Neuronal stem cell (in vitro differentiated cells): ENCODE measurements around the gene PCDH1.

ENCODE experiments used
- DNase-seq: peaks from one replicate; pipeline ENCODE4 v3.0.0-alpha.2; 2013; ENCODE audit warnings: low spot score
- H2AFZ ChIP-seq: one replicate; pipeline ENCODE4 v1.6.1; 2013; ENCODE audit warnings: mild to moderate bottlenecking, low read length, inconsistent platforms
- H2AK5ac ChIP-seq: 2 replicates; pipeline ENCODE4 v1.6.1; 2013; ENCODE audit warnings: low read depth, mild to moderate bottlenecking, inconsistent platforms, low read length, moderate library complexity, mixed read lengths
- H2BK120ac ChIP-seq: 2 replicates; pipeline ENCODE4 v1.6.1; 2013; ENCODE audit warnings: low read depth, mild to moderate bottlenecking, inconsistent platforms, low read length, moderate library complexity, mixed read lengths
- H2BK12ac ChIP-seq: one replicate; pipeline ENCODE4 v1.6.1; 2013; ENCODE audit warnings: low read length, inconsistent platforms
- H2BK15ac ChIP-seq: 2 replicates; pipeline ENCODE4 v1.6.1; 2013; ENCODE audit warnings: mild to moderate bottlenecking, low read length, inconsistent platforms, mixed read lengths
- H2BK5ac ChIP-seq: one replicate; pipeline ENCODE4 v1.6.1; 2013; ENCODE audit warnings: inconsistent platforms, mild to moderate bottlenecking, low read length, moderate library complexity
- H3K14ac ChIP-seq: one replicate; pipeline ENCODE4 v1.6.1; 2013; ENCODE audit warnings: low read length, inconsistent platforms
- H3K18ac ChIP-seq: 2 replicates; pipeline ENCODE4 v1.6.1; 2013; ENCODE audit warnings: low read length, inconsistent platforms
- H3K23ac ChIP-seq: 2 replicates; pipeline ENCODE4 v1.6.1; 2013; ENCODE audit warnings: low read depth, mild to moderate bottlenecking, mixed read lengths, low read length, inconsistent platforms; ENCODE audit not compliant: poor library complexity
- H3K27ac ChIP-seq: replicated peaks from 3 replicates; pipeline ENCODE4 v1.5.1; 2013; ENCODE audit warnings: low read length, inconsistent platforms
- H3K27me3 ChIP-seq, 3 experiments: 2 replicates each; pipeline ENCODE4 v1.6.1; 2013; ENCODE audit warnings: low read length in 3 of 3, mild to moderate bottlenecking in 2 of 3, inconsistent platforms in 1 of 3, low read depth in 1 of 3, mixed read lengths in 1 of 3, moderate library complexity in 1 of 3; ENCODE audit not compliant: control insufficient read depth in 3 of 3, insufficient read depth in 3 of 3
- H3K36me3 ChIP-seq, 2 donors: replicated peaks in 1 of 2; 2 replicates each; pipeline ENCODE4 v1.6.1; 2013; ENCODE audit warnings: low read length in 2 of 2; ENCODE audit not compliant: control insufficient read depth in 2 of 2, insufficient read depth in 2 of 2
- H3K4ac ChIP-seq: 2 replicates; pipeline ENCODE4 v1.6.1; 2013; ENCODE audit warnings: inconsistent platforms, mild to moderate bottlenecking, low read length, moderate library complexity
- H3K4me1 ChIP-seq, 2 donors: 1 replicate in 1 of 2; 2 replicates in 1 of 2; pipeline ENCODE4 v1.6.1; 2013; ENCODE audit warnings: low read length in 2 of 2, low read depth in 1 of 2; ENCODE audit not compliant: control insufficient read depth in 2 of 2, insufficient read depth in 1 of 2
- H3K4me2 ChIP-seq: one replicate; pipeline ENCODE4 v1.6.1; 2013; ENCODE audit warnings: mild to moderate bottlenecking, low read length, inconsistent platforms; ENCODE audit not compliant: insufficient read depth, poor library complexity, severe bottlenecking
- H3K4me3 ChIP-seq, 2 donors: 2 replicates each; pipeline ENCODE4 v1.5.1; 2013; ENCODE audit warnings: low read length in 2 of 2, mild to moderate bottlenecking in 2 of 2, inconsistent platforms in 1 of 2, moderate library complexity in 1 of 2
- H3K79me1 ChIP-seq: one replicate; pipeline ENCODE4 v1.6.1; 2013; ENCODE audit warnings: low read depth, mild to moderate bottlenecking, inconsistent platforms, low read length, moderate library complexity
- H3K9ac ChIP-seq: one replicate; pipeline ENCODE4 v1.6.1; 2013; ENCODE audit warnings: mild to moderate bottlenecking, low read depth, low read length, inconsistent platforms; ENCODE audit not compliant: poor library complexity
- H3K9me3 ChIP-seq, 2 donors: replicated peaks in 1 of 2; 2 replicates each; pipeline versions ENCODE3 to v1.6.1; 2013; ENCODE audit warnings: low read length in 2 of 2, mild to moderate bottlenecking in 2 of 2, inconsistent platforms in 1 of 2, low read depth in 1 of 2, mixed read lengths in 1 of 2, moderate library complexity in 1 of 2; ENCODE audit not compliant: control insufficient read depth in 2 of 2, insufficient read depth in 1 of 2
- H4K8ac ChIP-seq: one replicate; pipeline ENCODE4 v1.6.1; 2013; ENCODE audit warnings: low read depth, mild to moderate bottlenecking, inconsistent platforms, low read length, moderate library complexity
- H4K91ac ChIP-seq: one replicate; pipeline ENCODE4 v1.6.1; 2013; ENCODE audit warnings: low read length, low read depth, mild to moderate bottlenecking, inconsistent platforms; ENCODE audit not compliant: poor library complexity
- WGBS, 2 donors: extraction: QIAGEN DNeasy Blood & Tissue Kit; methylation state at CpG; one replicate each; pipeline ENCODE4 v1.1.7; 2013; ENCODE audit warnings: missing lambda C conversion rate in 2 of 2, mixed read lengths in 1 of 2; ENCODE audit not compliant: insufficient read length in 2 of 2, insufficient replicate concordance in 1 of 2; ENCODE audit errors: extremely low coverage in 2 of 2; 5-methylcytosine and 5-hydroxymethylcytosine counted together

Gene PCDH1

GRCh38 chr5:141851195-141851874 lies 26.9 kb downstream of the PCDH1 start:
- no CpG with 5 or more reads among the region's 10 CpGs for WGBS, 2 donors
- no peak for DNase-seq
- H3K79me1 ChIP-seq = peaks cover 8% of the 10 kb centered on the region
- H3K27ac ChIP-seq = peak overlapping the region; percentile 62
- peak overlapping the region; percentile 89 for H3K18ac ChIP-seq
- peaks cover 6 to 27% of the 10 kb centered on the region in 2 donors for H3K36me3 ChIP-seq
- no peak overlapping the region for H3K4me3 ChIP-seq
- no peaks in the 10 kb centered on the region for H3K27me3 ChIP-seq
- no peaks in the 10 kb centered on the region for H3K9me3 ChIP-seq
- no peak overlapping the region for H4K91ac ChIP-seq
- H2BK15ac ChIP-seq = peak overlapping the region; percentile 1
- H3K4me2 ChIP-seq = no peak overlapping the region
- H2BK5ac ChIP-seq = peak overlapping the region; percentile 84
- no peak overlapping the region for H3K23ac ChIP-seq
- H3K9ac ChIP-seq = no peak overlapping the region
- no peak overlapping the region for H4K8ac ChIP-seq
- H3K14ac ChIP-seq = no peak overlapping the region
- peak overlapping the region; percentile 49 for H2BK120ac ChIP-seq
- no peak overlapping the region for H2AFZ ChIP-seq
- H2BK12ac ChIP-seq = no peak overlapping the region
- H3K4me1 ChIP-seq = peaks cover 23 to 27% of the 10 kb centered on the region in 2 donors
- no peak overlapping the region for H3K4ac ChIP-seq
- H2AK5ac ChIP-seq = peak overlapping the region; percentile 91

- Histone ChIP-seq H3K36me3 (peaks cover 3 to 21% of the 10 kb centered on the region in 2 donors), H3K23ac (no peak overlapping the region), H3K18ac (peak overlapping the region; percentile 89), H3K27ac (peak overlapping the region; percentile 62), H2BK15ac (peak overlapping the region; percentile 1), H3K4me1 (peaks cover 25 to 30% of the 10 kb centered on the region in 2 donors), H3K79me1 (peaks cover 6% of the 10 kb centered on the region), H2BK12ac (no peak overlapping the region), H3K4me2 (peak overlapping the region; percentile 43), H3K4me3 (no peak overlapping the region), H3K9ac (no peak overlapping the region), H2AFZ (peak overlapping the region; percentile 59), H2BK120ac (peak overlapping the region; percentile 49), H2AK5ac (peak overlapping the region; percentile 71), H3K4ac (no peak overlapping the region), H3K27me3 (no peaks in the 10 kb centered on the region), H2BK5ac (peak overlapping the region; percentile 84), H3K9me3 (no peaks in the 10 kb centered on the region), H3K14ac (no peak overlapping the region), H4K8ac (no peak overlapping the region), H4K91ac (no peak overlapping the region)
- no peak for DNase-seq
- no CpG with 5 or more reads among the region's 10 CpGs for WGBS, 2 donors
Observed at GRCh38 chr5:141850786-141851185, 27.4 kb downstream of the PCDH1 start.

DNA sequence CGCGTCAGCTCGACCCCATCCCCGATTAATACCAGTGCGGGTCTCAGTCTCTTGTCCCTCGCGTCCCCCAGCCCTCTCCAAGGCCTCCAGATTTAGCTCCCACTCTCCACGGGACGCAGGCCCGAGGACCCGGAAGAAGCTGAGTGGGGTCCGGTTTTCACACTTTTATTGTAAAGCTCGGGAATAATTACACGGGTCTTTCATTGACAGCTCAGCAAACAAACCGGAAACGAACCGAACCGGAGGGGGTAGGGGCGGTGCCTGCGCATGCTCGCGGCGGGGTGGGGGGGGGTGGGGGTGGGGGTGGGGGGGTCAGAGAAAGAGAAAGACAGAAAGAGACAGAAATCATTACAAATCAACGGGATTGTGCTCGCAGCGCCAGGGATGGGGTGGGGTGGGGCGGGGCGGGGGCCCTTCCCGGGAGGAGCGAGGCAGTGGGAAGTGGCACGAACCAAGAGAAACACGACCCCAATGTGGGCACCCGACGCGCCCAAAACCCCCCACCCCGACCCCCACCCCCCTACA lies 27.9 kb downstream of the PCDH1 start:
- Histone ChIP-seq H3K27ac (peak overlapping the region; percentile 99), H2BK5ac (peak overlapping the region; percentile 100), H3K4me1 (peaks cover 24 to 28% of the 10 kb centered on the region in 2 donors), H4K8ac (peak overlapping the region; percentile 70), H2BK12ac (no peak overlapping the region), H3K18ac (peak overlapping the region; percentile 99), H3K4me3 (peak overlapping the region; percentile 59 to 84), H3K4ac (no peak overlapping the region), H2BK15ac (peak overlapping the region; percentile 99), H3K79me1 (peaks cover 3% of the 10 kb centered on the region), H3K9me3 (no peaks in the 10 kb centered on the region), H2AFZ (peak overlapping the region; percentile 87), H3K36me3 (peaks cover 3 to 20% of the 10 kb centered on the region in 2 donors), H3K4me2 (peak overlapping the region; percentile 93), H4K91ac (no peak overlapping the region), H3K9ac (peak overlapping the region; percentile 90), H3K27me3 (no peaks in the 10 kb centered on the region), H2AK5ac (peak overlapping the region; percentile 93), H2BK120ac (peak overlapping the region; percentile 73), H3K23ac (peak overlapping the region; percentile 80), H3K14ac (peak overlapping the region; percentile 87)
- DNase-seq = no peak
- WGBS, 2 donors = no CpG with 5 or more reads among the region's 36 CpGs
